ENCODE data around the gene RALGPS2. TPM values are rescaled to one million over a fixed set of nuclear protein-coding genes. Genes with fewer than 3 reads are reported as not detected.

Gene RALGPS2
- polyA plus RNA-seq, 1 experiment, result 67.2 TPM

GRCh38 chr1:178885869-178886268, 160.8 kb downstream of the RALGPS2 start:
- Histone ChIP-seq H3K27me3 (ENCODE audit: control insufficient read depth, insufficient read depth, low read length) (no peaks in the 10 kb centered on the region), H3K27ac (ENCODE audit: low read depth, low read length) (no peak overlapping the region), H3K9me3 (ENCODE audit: control insufficient read depth, insufficient read depth, low read length) (no peaks in the 10 kb centered on the region), H3K4me3 (ENCODE audit: low read depth, low read length) (no peak overlapping the region)
- CTCF ChIA-PET, result interaction anchor here (0.6 to 1.2 kb wide), 2 partner anchors 69 to 343 kb away, joined by 5 to 8 read pairs; no protein-coding TSS in a partner anchor
- POLR2A ChIA-PET, result no interaction called here
- TF ChIP-seq CTCF (IDR thresholded peaks at IDR 0.05; ENCODE audit: low read depth, low read length), result no peak
- no peak for DNase-seq (ENCODE audit: low read depth, low spot score)

GRCh38 chr1:178886551-178886950, 161.5 kb downstream of the RALGPS2 start:
- POLR2A ChIA-PET, result no interaction called here
- no peak overlapping the region for H3K4me3 ChIP-seq (ENCODE audit: low read depth, low read length)
- CTCF ChIA-PET, result interaction anchor here (0.8 to 1.6 kb wide), 2 partner anchors 14 to 116 kb away, joined by 3 to 8 read pairs; no protein-coding TSS in a partner anchor
- DNase-seq (ENCODE audit: low read depth, low spot score), result no peak
- H3K27me3 ChIP-seq (ENCODE audit: control insufficient read depth, insufficient read depth, low read length), result no peaks in the 10 kb centered on the region
- no peak for TF ChIP-seq CTCF (IDR thresholded peaks at IDR 0.05; ENCODE audit: low read depth, low read length)
- no peaks in the 10 kb centered on the region for H3K9me3 ChIP-seq (ENCODE audit: control insufficient read depth, insufficient read depth, low read length)
- no peak overlapping the region for H3K27ac ChIP-seq (ENCODE audit: low read depth, low read length)

GRCh38 chr1:178895928-178896327, 170.9 kb downstream of the RALGPS2 start:
- Histone ChIP-seq H3K27me3 (ENCODE audit: control insufficient read depth, insufficient read depth, low read length) (no peaks in the 10 kb centered on the region), H3K9me3 (ENCODE audit: control insufficient read depth, insufficient read depth, low read length) (no peaks in the 10 kb centered on the region), H3K4me3 (ENCODE audit: low read depth, low read length) (no peak overlapping the region), H3K27ac (ENCODE audit: low read depth, low read length) (no peak overlapping the region)
- POLR2A ChIA-PET, result no interaction called here
- TF ChIP-seq CTCF (IDR thresholded peaks at IDR 0.05; ENCODE audit: low read depth, low read length), result no peak
- no peak for DNase-seq (ENCODE audit: low read depth, low spot score)
- CTCF ChIA-PET, result no interaction called here

- H3K27ac ChIP-seq (ENCODE audit: low read depth, low read length), result no peak overlapping the region
- DNase-seq (ENCODE audit: low read depth, low spot score), result no peak
- ChIA-PET POLR2A (no interaction called here), CTCF (no interaction called here)
- no peaks in the 10 kb centered on the region for H3K27me3 ChIP-seq (ENCODE audit: control insufficient read depth, insufficient read depth, low read length)
- H3K9me3 ChIP-seq (ENCODE audit: control insufficient read depth, insufficient read depth, low read length), result no peaks in the 10 kb centered on the region
- H3K4me3 ChIP-seq (ENCODE audit: low read depth, low read length), result no peak overlapping the region
- TF ChIP-seq CTCF (IDR thresholded peaks at IDR 0.05; ENCODE audit: low read depth, low read length), result no peak
These were observed 173.4 kb downstream of the RALGPS2 start for GRCh38 chr1:178898401-178898800.

- Histone ChIP-seq H3K27me3 (ENCODE audit: control insufficient read depth, insufficient read depth, low read length) (no peaks in the 10 kb centered on the region), H3K4me3 (ENCODE audit: low read depth, low read length) (no peak overlapping the region), H3K27ac (ENCODE audit: low read depth, low read length) (no peak overlapping the region), H3K9me3 (ENCODE audit: control insufficient read depth, insufficient read depth, low read length) (no peaks in the 10 kb centered on the region)
- POLR2A ChIA-PET, result no interaction called here
- DNase-seq (ENCODE audit: low read depth, low spot score), result no peak
- CTCF ChIA-PET, result no interaction called here
- TF ChIP-seq CTCF (IDR thresholded peaks at IDR 0.05; ENCODE audit: low read depth, low read length), result no peak
These were observed 174.4 kb downstream of the RALGPS2 start for GRCh38 chr1:178899402-178899801.

Measured in AG04450 (cell line).